GM18511 (cell line): ENCODE results near the gene KCNJ8.
"Not testable (repeated sequence)": the region's sequence is repeated elsewhere in the genome, so short reads cannot be mapped to it uniquely, and the experiment has no call there.

Source experiments
- ATAC-seq: cut with Tn5 transposase; IDR thresholded peaks from one replicate; pipeline ENCODE4 v1.9.1; 2021; ENCODE audit warnings: mild to moderate bottlenecking, moderate library complexity; ENCODE audit not compliant: unreplicated experiment

The KCNJ8 gene

GRCh38 chr12:21774358-21775132 lies at the start of gene KCNJ8:
Gene KCNJ8, minus strand, starts transcription at chr12:21774706. Its CDS starts 1,090 bp downstream, at chr12:21773616.
- no peak for ATAC-seq

GRCh38 chr12:21823581-21823980 lies 49.1 kb upstream of the KCNJ8 start:
- no peak for ATAC-seq

DNA sequence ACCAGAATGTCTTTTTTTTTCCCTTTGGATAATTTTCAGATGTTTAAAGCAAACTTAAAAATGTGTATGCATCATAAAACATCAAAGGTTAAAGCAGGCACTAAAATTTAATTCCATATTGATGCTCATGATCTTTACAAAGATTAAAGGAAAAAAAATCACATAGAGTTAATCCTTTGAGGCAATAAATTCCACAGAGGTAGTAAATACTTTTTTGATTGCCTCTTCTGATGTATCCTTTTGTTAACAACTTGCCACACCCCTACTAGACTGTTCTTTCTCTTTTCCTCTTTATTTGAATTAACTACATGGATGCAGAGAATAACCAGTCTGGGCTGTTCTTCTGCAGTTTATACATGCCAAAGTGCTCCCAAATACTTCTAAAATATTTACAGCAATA lies 45.2 kb upstream of the KCNJ8 start:
- no peak for ATAC-seq

- no peak for ATAC-seq
Measured at GRCh38 chr12:21819236-21819635, 44.7 kb upstream of the KCNJ8 start.

DNA sequence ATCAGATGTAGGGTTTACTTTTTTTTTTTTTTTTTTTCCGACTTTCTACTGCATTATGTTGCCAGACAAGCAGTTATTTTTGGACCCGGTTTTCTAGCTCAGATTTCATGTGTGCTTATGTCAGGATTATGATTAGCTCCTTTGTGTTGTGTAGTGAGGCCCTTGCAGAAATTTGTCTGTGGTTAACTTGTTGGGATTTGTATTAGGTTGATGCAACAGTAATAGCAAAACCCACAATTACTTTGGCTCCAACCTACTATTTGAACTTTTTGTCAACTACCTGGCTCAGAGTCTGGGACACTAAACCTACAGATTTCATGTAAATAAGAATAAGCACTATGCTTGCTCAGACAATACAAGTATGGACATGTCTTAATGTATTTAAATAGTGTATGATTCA lies 44.1 kb upstream of the KCNJ8 start:
- no peak for ATAC-seq

GRCh38 chr12:21815306-21816062 lies 41.0 kb upstream of the KCNJ8 start:
- ATAC-seq = no peak

DNA sequence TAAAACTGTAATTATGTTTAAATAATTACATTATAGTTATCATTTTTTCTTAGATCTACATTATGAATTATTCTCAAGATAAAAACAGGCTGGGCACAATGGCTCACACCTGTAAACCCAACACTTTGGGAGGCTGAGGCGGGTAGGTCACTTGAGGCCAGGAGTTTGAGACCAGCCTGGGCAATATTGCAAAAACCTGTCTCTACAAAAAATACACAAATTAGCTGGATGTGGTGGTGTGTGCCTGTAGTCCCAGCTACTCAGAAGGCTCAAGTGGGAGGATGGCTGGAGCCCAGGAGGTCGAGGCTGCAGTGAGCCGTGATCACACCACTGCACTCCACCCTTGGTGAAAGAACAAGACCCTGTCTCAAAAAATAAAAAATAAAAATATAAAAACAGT lies 40.3 kb upstream of the KCNJ8 start:
- ATAC-seq = no peak

DNA sequence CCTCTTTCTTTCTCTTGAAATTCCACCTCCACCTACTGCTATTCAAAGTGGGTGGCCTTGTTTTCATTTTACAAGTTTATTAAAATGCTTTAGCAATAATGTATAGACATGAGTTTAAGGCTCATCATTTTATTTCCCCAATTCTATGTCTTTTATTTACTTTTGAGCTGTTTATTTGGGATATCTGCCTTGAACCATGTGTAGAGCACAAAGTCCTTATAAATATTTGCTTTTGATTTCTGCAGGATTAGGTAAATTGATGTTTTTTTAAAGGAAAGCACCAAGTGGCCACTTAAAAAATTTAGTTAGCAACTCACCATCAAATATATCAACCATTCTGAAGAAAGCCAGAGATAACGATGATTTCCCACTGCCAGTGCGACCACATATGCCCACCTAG lies 39.8 kb upstream of the KCNJ8 start:
- ATAC-seq = no peak

DNA sequence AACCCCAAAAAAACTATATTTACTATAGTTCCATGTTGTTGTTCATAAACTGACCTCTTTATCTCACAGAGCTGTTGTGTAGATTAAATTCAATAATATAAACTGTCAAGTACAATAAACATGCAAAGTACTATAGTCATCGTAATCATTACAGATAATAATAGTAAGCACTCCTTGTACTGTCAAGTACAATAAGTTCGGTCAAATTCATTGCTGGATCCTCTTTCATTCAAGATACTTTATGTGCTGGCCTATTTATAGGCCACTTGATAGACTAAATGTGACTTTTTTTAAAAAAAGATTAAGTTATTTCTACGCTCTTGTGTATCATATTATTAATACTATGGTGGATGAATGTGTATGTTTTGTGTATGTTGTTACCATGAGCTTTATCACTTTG lies 39.2 kb upstream of the KCNJ8 start:
- no peak for ATAC-seq

- ATAC-seq = no peak
Measured at GRCh38 chr12:21813125-21813524, 38.6 kb upstream of the KCNJ8 start.

GRCh38 chr12:21812340-21812739 lies 37.8 kb upstream of the KCNJ8 start:
- not testable (repeated sequence) for ATAC-seq

GRCh38 chr12:21809100-21809499 lies 34.6 kb upstream of the KCNJ8 start:
- no peak for ATAC-seq

- no peak for ATAC-seq
Measured at GRCh38 chr12:21806255-21806654, 31.7 kb upstream of the KCNJ8 start.

GRCh38 chr12:21801522-21802288 lies 27.2 kb upstream of the KCNJ8 start:
- no peak for ATAC-seq

- no peak for ATAC-seq
Measured at GRCh38 chr12:21800011-21800410, 25.5 kb upstream of the KCNJ8 start.

DNA sequence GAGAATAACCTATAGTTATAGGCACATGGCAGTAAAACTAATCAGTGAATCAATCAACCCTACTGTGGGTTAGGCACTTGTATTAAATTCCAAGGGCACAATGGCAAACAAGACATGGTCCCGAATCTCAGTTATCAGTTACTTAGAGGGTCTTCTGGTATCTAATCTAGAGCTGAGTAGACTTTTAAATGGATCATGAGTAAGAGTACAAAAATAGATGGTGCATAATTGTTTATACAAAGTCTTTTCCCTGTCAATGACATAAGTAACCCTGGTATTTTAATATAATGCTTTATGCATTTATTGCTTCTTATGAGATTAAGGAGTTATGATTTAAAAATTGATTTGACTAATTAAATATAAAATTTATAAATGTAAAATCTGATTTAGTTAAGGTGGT lies 23.0 kb upstream of the KCNJ8 start:
- ATAC-seq = no peak

- ATAC-seq = no peak
Measured at GRCh38 chr12:21795648-21796328, 21.3 kb upstream of the KCNJ8 start.

- not testable (repeated sequence) for ATAC-seq
Measured at GRCh38 chr12:21794807-21795595, 20.5 kb upstream of the KCNJ8 start.

- ATAC-seq = not testable (repeated sequence)
Measured at GRCh38 chr12:21789687-21790086, 15.2 kb upstream of the KCNJ8 start.
